B cell (primary cell): ENCODE data around the gene MED15. TPM values are rescaled to one million over a fixed set of nuclear protein-coding genes. Genes with fewer than 3 reads are reported as not detected.

ENCODE experiments used
- ATAC-seq: fragments of 200-7000 bp; cut with Tn5 transposase; one replicate; pipeline ENCODE4 v1.10.0; 2021; ENCODE audit warnings: low read depth, mild to moderate bottlenecking, moderate number of reproducible peaks, moderate library complexity
- CTCF ChIA-PET: fragments of 350-600 bp; sonication (Branson Sonifier 250); formaldehyde crosslinking; loops from one replicate; lab custom pipeline; 2021; ENCODE audit warnings: antibody characterized with exemption, inconsistent platforms; lab: Charles Lee
- POLR2A ChIA-PET: fragments of 350-600 bp; sonication (Branson Sonifier 250); formaldehyde crosslinking; loops from one replicate; lab custom pipeline; 2021; ENCODE audit warnings: antibody characterized with exemption; lab: Charles Lee
- DNase-seq: peaks from one replicate; pipeline ENCODE4 v3.0.0; 2013
- H2AFZ ChIP-seq: 2 replicates; pipeline ENCODE4 v1.6.1; 2012; ENCODE audit warnings: mild to moderate bottlenecking, low read depth, low read length; ENCODE audit not compliant: insufficient read depth, poor library complexity, severe bottlenecking
- H3K27ac ChIP-seq, 2 donors: 1 replicate in 1 of 2; 2 replicates in 1 of 2; pipeline ENCODE4 v1.5.1; 2012 to 2013; ENCODE audit warnings: low read length in 2 of 2, mild to moderate bottlenecking in 2 of 2, moderate library complexity in 1 of 2
- H3K27me3 ChIP-seq, 4 experiments: fragments of 200-600 bp in 1 of 4; sonication (generic) in 1 of 4; replicated peaks in 1 of 4; 1 replicate in 2 of 4; 2 replicates in 2 of 4; pipeline versions ENCODE4 v1.6.1 to v1.7.0; 2013 to 2016; ENCODE audit warnings: low read length in 3 of 4, mild to moderate bottlenecking in 2 of 4, mixed read lengths in 1 of 4, moderate library complexity in 1 of 4; ENCODE audit not compliant: insufficient read depth in 4 of 4, control insufficient read depth in 3 of 4; ENCODE audit errors: control extremely low read depth in 1 of 4
- H3K36me3 ChIP-seq, 2 experiments: replicated peaks in 1 of 2; 1 replicate in 1 of 2; 2 replicates in 1 of 2; pipeline versions ENCODE4 v1.6.1 to v1.7.1; 2013; ENCODE audit warnings: low read length in 1 of 2; ENCODE audit not compliant: insufficient read depth in 2 of 2, control insufficient read depth in 1 of 2; ENCODE audit errors: control extremely low read depth in 1 of 2, extremely low read depth in 1 of 2
- H3K4me1 ChIP-seq, 2 donors: fragments of 200-600 bp in 1 of 2; sonication (generic) in 1 of 2; 1 replicate in 1 of 2; 2 replicates in 1 of 2; pipeline versions ENCODE4 v1.5.1 to v1.6.1; 2013 to 2017; ENCODE audit warnings: low read length in 2 of 2; ENCODE audit not compliant: control insufficient read depth in 2 of 2, insufficient read depth in 2 of 2
- H3K4me2 ChIP-seq: replicated peaks from 2 replicates; pipeline ENCODE3; 2012; ENCODE audit warnings: mild to moderate bottlenecking, low read depth, low read length; ENCODE audit not compliant: poor library complexity, severe bottlenecking
- H3K4me3 ChIP-seq, 5 experiments: fragments of 200-600 bp in 1 of 5; sonication (generic) in 1 of 5; 1 replicate in 3 of 5; 2 replicates in 2 of 5; pipeline versions ENCODE4 v1.5.1 to v1.7.0; 2011 to 2016; ENCODE audit warnings: low read length in 4 of 5, mild to moderate bottlenecking in 4 of 5, low read depth in 2 of 5, control low read depth in 1 of 5, moderate library complexity in 1 of 5; ENCODE audit not compliant: insufficient read depth in 1 of 5; ENCODE audit errors: control extremely low read depth in 1 of 5, extremely low read depth in 1 of 5
- H3K79me2 ChIP-seq: fragments of 200-600 bp; sonication (generic); one replicate; pipeline ENCODE4 v1.6.0; 2016; ENCODE audit warnings: low read length; ENCODE audit not compliant: control insufficient read depth, insufficient read depth
- H3K9ac ChIP-seq: fragments of 200-600 bp; sonication (generic); 2 replicates; pipeline ENCODE4 v1.6.1; 2017; ENCODE audit warnings: mild to moderate bottlenecking, low read length, moderate library complexity
- H3K9me3 ChIP-seq, 3 donors: one replicate each; pipeline versions ENCODE4 v1.6.1 to v1.7.1; 2013; ENCODE audit warnings: low read length in 2 of 3; ENCODE audit not compliant: control insufficient read depth in 2 of 3, insufficient read depth in 1 of 3; ENCODE audit errors: control extremely low read depth in 1 of 3
- H4K20me1 ChIP-seq: 2 replicates; pipeline ENCODE4 v1.6.0; 2012; ENCODE audit warnings: mild to moderate bottlenecking, low read length; ENCODE audit not compliant: insufficient read depth, control insufficient read depth, poor library complexity, severe bottlenecking
- H3K27ac Mint-ChIP-seq: one replicate; pipeline ENCODE4 v1.8.0; 2021; ENCODE audit warnings: mixed read lengths
- H3K27me3 Mint-ChIP-seq: one replicate; pipeline ENCODE4 v1.8.0; 2021; ENCODE audit warnings: mixed read lengths
- H3K4me1 Mint-ChIP-seq: one replicate; pipeline ENCODE4 v1.8.0; 2021; ENCODE audit warnings: mixed read lengths
- H3K4me3 Mint-ChIP-seq: one replicate; pipeline ENCODE4 v1.8.0; 2021; ENCODE audit warnings: mixed read lengths
- H3K9me3 Mint-ChIP-seq: one replicate; pipeline ENCODE4 v1.8.0; 2022; ENCODE audit warnings: mixed read lengths; ENCODE audit not compliant: insufficient read depth
- CTCF ChIP-seq: fragments of 200-600 bp; IDR thresholded peaks from one replicate; pipeline ENCODE4 v1.8.0; 2022; ENCODE audit warnings: antibody characterized with exemption, mild to moderate bottlenecking
- EZH2 ChIP-seq: IDR thresholded peaks from 2 replicates; pipeline ENCODE4 v1.6.1; 2012; ENCODE audit warnings: borderline replicate concordance, low read depth, mild to moderate bottlenecking, moderate library complexity, low read length; ENCODE audit not compliant: insufficient read depth, poor library complexity, severe bottlenecking
- WGBS: methylation state at CpG from one replicate; pipeline ENCODE4 v1.1.5; 2013; ENCODE audit warnings: missing lambda C conversion rate; ENCODE audit not compliant: insufficient coverage; 5-methylcytosine and 5-hydroxymethylcytosine counted together
- intact Hi-C: fragments of 100-400 bp; cut with micrococcal nuclease; formaldehyde crosslinking; loops from one replicate; pipeline ENCODE4 v1.10.0; 2022
- polyA plus RNA-seq: library from polyadenylated mRNA; depleted of rRNA; stranded (reverse); fragments of >200 nt; gene quantifications from 2 replicates; pipeline ENCODE4 v1.2.3, GENCODE V29; 2012
- total RNA-seq, 2 donors: library from RNA; stranded (reverse); fragments of 120-200 nt in 1 of 2; gene quantifications; 1 replicate in 1 of 2; 2 replicates in 1 of 2; pipeline versions ENCODE4 v1.2.3 to v1.2.4, GENCODE V29; 2013 to 2022

MED15 gene
- total and polyA plus RNA-seq, 2 donors (not counting 1 experiment from before 2014, with no cell fraction given), result 109 to 134 TPM

DNA sequence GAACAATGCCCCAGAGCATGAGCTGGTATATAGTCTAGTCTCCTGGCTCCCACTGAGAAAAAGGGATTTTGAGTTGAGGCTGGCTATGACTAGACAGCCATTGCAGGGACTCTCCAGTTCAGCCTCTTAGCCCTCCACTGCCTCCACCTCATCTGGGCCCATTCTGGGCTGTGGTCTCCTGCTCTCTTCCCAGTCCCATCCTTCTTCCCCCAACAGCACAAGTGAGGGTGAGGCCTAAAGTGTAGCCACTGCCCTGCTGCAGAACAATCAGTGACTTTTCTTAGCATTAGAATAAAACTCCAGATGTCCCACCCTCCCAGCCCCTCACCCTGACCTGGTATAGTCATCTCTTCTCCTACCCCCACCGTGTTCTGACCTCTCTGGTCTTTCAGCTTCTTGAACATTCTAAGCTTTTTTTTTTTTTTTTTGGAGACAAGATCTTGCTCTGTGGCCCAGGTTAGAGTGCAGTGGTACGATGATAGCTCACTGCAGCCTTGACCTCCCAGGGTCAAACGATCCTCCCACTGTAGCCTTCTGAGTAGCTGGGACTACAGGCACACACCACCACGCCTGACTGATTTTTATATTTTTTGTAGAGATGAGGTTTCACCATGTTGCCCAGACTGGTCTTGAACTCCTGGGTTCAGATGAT is 4.3 kb downstream of the MED15 start:
- H3K9ac ChIP-seq, result no peak overlapping the region
- no peaks in the 10 kb centered on the region for H3K9me3 ChIP-seq
- H3K36me3 ChIP-seq, result peaks cover 0 to 23% of the 10 kb centered on the region in 2 experiments
- H3K79me2 ChIP-seq, result peaks cover 100% of the 10 kb centered on the region
- CTCF ChIA-PET, result interaction anchor here (0.7 to 1.6 kb wide), 6 partner anchors 10 to 351 kb away, joined by 3 to 6 read pairs (median 4); no protein-coding TSS in a partner anchor
- H3K9me3 Mint-ChIP-seq, result no peaks in the 10 kb centered on the region
- POLR2A ChIA-PET, result interaction anchor here (0.7 kb wide), 1 partner anchor 425 kb away, joined by 5 read pairs; no protein-coding TSS in a partner anchor
- no peak overlapping the region for H3K27ac ChIP-seq
- no peaks in the 10 kb centered on the region for H3K27me3 Mint-ChIP-seq
- no peak for TF ChIP-seq EZH2
- TF ChIP-seq CTCF, result no peak
- H4K20me1 ChIP-seq, result peaks cover 83% of the 10 kb centered on the region
- peaks cover 32 to 39% of the 10 kb centered on the region in 2 donors for H3K4me1 ChIP-seq
- H2AFZ ChIP-seq, result no peak overlapping the region
- H3K27ac Mint-ChIP-seq, result peak overlapping the region; percentile 4
- peaks cover 61% of the 10 kb centered on the region for H3K4me1 Mint-ChIP-seq
- no peak for DNase-seq
- intact Hi-C loops, result no loop called here
- no peak overlapping the region for H3K4me2 ChIP-seq
- no CpG with 5 or more reads among the region's 4 CpGs for WGBS
- ATAC-seq, result no peak
- H3K27me3 ChIP-seq, result no peaks in the 10 kb centered on the region
- H3K4me3 Mint-ChIP-seq, result no peak overlapping the region
- no peak overlapping the region for H3K4me3 ChIP-seq
